ENCODE data around the gene ERCC2. TPM values are rescaled to one million over a fixed set of nuclear protein-coding genes. Genes with fewer than 3 reads are reported as not detected.

Gene ERCC2
- total and polyA plus RNA-seq, 2 of the 8 experiments (the other 6 are each of a cell fraction or from before 2014, with no cell fraction given), result 107 to 117 TPM

DNA sequence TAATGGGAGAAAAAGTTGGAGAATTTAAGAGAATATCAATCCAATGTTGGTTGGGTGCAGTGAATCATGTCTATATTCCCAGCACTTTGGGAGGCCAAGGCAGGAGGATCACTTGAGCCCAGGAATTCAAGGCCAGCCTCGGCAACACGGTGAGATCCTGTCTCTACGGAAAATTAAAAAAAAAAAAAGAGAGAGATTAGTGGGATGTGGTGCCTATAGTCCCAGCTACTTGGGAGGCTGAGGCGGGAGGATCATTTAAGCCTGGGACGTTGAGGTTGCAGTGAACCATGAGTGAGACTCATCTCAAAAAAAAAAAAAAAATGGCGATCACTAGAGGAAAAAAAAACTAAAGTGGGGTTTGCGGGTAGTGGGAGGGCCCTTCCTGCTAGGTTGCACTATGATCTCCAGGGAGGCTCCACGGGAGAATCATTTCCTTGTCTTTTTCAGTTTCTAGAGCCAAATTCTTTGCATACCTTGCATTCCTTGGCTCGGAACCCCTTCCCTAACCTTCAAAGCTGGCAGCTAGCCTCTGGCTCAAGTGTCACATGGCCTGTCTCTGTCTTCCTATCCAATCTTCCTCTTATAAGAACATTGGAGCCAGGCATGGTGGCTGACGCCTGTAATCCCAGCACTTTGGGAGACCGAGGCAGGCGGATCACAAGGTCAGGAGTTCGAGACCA, 5.8 kb upstream of the ERCC2 start (continued):
- TF ChIP-seq ATF3 (IDR thresholded peaks at IDR 0.05; ENCODE audit: insufficient read depth, low read depth, low read length) (no peak), ASH2L (IDR thresholded peaks at IDR 0.05; ENCODE audit: low read length) (peak; percentile 48), TEAD4 (IDR thresholded peaks at IDR 0.05; ENCODE audit: low read depth, low read length) (peak; percentile 100), EZH2 (IDR thresholded peaks at IDR 0.05; ENCODE audit: low read depth, low read length, severe bottlenecking) (no peak), E2F6 (IDR thresholded peaks at IDR 0.05) (no peak), HDAC6 (IDR thresholded peaks at IDR 0.05; ENCODE audit: low read depth, low read length) (no peak), CTCF (IDR thresholded peaks at IDR 0.05; ENCODE audit: control extremely low read depth in 1 of 3, insufficient read depth in 1 of 3, low read depth in 1 of 3, low read length in 3 of 3) (no peak), TCF12 (IDR thresholded peaks at IDR 0.05; ENCODE audit: low read depth, low read length) (peak; percentile 51; the same call in 1 of the 2 replicates), GTF2F1 (IDR thresholded peaks at IDR 0.05; ENCODE audit: borderline replicate concordance, low read depth, low read length) (no peak), SP4 (IDR thresholded peaks at IDR 0.05; ENCODE audit: low read length) (no peak), SIN3A (conservative IDR thresholded peaks at IDR 0.05 in 1 of 2, IDR thresholded peaks at IDR 0.05 in 1 of 2; ENCODE audit: low read depth in 1 of 2, low read length in 2 of 2) (peak; percentile 85 to 87; a peak in 3 of 4 replicates), RNF2 (IDR thresholded peaks at IDR 0.05; ENCODE audit: borderline replicate concordance, low read depth, low read length, missing control alignments, poor library complexity, severe bottlenecking) (no peak), KDM1A (IDR thresholded peaks at IDR 0.05; ENCODE audit: borderline replicate concordance, low read length) (peak; percentile 62; the same call in 1 of the 2 replicates), TAF1 (IDR thresholded peaks at IDR 0.05; ENCODE audit: low read depth, low read length) (no peak), SRF (IDR thresholded peaks at IDR 0.05; ENCODE audit: low read depth, low read length) (no peak)
- TF ChIP-seq, protein P1, sequence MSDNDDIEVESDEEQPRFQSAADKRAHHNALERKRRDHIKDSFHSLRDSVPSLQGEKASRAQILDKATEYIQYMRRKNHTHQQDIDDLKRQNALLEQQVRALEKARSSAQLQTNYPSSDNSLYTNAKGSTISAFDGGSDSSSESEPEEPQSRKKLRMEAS (IDR thresholded peaks at IDR 0.05), result peak; percentile 44
- TF ChIP-seq, protein P2, sequence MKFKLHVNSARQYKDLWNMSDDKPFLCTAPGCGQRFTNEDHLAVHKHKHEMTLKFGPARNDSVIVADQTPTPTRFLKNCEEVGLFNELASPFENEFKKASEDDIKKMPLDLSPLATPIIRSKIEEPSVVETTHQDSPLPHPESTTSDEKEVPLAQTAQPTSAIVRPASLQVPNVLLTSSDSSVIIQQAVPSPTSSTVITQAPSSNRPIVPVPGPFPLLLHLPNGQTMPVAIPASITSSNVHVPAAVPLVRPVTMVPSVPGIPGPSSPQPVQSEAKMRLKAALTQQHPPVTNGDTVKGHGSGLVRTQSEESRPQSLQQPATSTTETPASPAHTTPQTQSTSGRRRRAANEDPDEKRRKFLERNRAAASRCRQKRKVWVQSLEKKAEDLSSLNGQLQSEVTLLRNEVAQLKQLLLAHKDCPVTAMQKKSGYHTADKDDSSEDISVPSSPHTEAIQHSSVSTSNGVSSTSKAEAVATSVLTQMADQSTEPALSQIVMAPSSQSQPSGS (IDR thresholded peaks at IDR 0.05; ENCODE audit: low read length), result no peak
